ENCODE data around the gene PCDH12.

DNA sequence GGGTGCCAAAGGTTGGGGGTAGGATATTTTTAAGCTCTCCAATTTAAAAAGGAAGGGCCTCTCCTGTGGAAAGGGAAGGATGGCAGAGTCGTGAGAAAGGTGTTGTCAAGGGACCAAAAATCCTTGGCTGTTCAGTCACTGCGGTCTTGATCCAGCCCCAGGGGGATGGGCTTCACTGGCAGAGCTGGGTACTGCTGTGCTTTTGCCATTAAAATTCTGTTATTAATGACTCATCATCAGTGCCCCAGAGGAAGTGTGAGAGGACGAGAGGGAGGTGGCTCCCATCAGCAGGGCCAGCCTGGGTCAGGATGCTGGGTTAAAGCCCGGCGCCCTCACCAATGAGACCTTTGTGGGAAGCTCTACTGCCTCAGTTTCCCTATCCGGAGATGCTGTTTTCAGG lies 16.7 kb downstream of the PCDH12 start:
- TF ChIP-seq POLR2A (IDR thresholded peaks at IDR 0.05; ENCODE audit: low read length) = no peak
- no peak for TF ChIP-seq GATA1 (IDR thresholded peaks at IDR 0.05; ENCODE audit: low read depth, low read length)

Measured in erythroblast (primary cell).